Gastroesophageal sphincter (tissue), 3 donors: Measurements from ENCODE around the gene PCID2.
"Not testable (repeated sequence)": the region's sequence is repeated elsewhere in the genome, so short reads cannot be mapped to it uniquely, and the experiment has no call there.

ENCODE experiments used
- CTCF ChIP-seq, 4 experiments: fragments of 200-600 bp in 2 of 4; fragments of 450-650 bp in 2 of 4; sonication (generic) in 1 of 4; IDR thresholded peaks; one replicate each; pipeline ENCODE4 v1.5.1; 2017 to 2019; ENCODE audit warnings: antibody characterized with exemption in 4 of 4, mild to moderate bottlenecking in 2 of 4, moderate library complexity in 2 of 4
- POLR2A ChIP-seq, 2 donors: fragments of 450-650 bp; IDR thresholded peaks; one replicate each; pipeline ENCODE4 v1.6.1; 2017; ENCODE audit warnings: antibody characterized with exemption in 2 of 2, mild to moderate bottlenecking in 2 of 2, moderate library complexity in 1 of 2

GRCh38 chr13:113161975-113162374 is 46.5 kb downstream of the PCID2 start:
- not testable (repeated sequence) for TF ChIP-seq POLR2A, CTCF (IDR thresholded peaks at IDR 0.05)
